ENCODE data around the gene SNPH.

The SNPH gene

DNA sequence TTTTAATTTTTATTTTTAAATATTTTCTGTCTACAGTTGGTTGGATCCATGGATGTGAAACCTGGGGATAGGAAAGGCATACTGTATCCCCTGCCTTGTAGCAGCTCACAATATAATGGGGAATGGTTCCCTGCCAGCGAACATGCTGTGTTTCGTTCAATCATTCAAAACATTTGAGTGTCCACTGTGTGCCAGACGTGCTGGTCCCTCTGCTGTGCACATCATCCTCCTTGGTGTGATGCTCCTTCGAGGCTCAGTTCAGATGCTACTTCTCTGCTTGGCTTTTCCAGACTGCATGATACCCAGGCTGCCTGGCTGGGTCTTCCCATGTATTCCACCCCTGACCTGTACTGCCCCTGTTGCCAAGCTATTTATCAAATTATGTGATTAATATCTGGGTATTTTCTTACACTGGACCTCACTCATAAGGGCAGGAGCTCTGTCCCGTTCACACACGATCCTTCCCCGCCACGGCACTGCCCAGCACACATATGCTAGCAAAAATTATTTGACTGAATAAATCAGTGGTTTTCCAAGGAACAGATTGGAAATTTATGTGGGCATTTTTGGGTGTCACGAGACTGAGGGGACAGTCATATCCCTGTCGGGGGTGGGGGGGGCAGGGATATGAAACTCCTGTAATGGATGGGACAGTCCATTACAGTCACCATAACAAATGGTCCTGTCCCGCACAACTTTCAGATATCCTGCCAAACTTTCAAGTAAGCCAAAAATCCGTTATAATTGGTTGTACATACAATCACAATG is 57.9 kb downstream of the SNPH start:
- no peak for DNase-seq (ENCODE audit: low read depth)

DNA sequence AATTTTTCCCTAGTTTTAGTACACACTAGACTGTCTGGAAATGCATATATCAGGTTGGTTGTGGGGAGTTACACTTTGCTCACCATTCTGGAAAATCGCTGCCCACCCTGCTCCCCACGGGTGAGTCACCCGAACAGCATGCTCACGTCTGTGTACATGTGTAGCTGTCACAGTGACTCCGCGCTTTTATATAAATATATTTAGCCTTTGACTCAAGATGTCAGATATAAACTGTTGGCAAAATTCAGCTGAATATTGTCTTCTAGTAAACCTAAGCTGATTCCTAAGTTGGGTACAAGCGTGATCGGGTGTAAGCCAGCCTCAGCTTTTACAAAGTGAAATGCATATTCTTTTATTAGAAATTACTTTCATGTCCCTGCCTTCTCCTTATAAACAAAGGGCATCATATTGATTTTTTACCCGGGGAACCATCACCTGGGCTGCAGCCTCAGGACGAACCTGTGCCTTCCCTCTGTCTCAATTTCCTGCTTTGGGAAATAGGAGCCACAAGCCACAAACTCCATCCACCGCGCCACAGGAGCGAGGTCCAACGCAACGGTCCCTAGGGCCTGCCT is 58.6 kb downstream of the SNPH start:
- DNase-seq (ENCODE audit: low read depth), result no peak

DNA sequence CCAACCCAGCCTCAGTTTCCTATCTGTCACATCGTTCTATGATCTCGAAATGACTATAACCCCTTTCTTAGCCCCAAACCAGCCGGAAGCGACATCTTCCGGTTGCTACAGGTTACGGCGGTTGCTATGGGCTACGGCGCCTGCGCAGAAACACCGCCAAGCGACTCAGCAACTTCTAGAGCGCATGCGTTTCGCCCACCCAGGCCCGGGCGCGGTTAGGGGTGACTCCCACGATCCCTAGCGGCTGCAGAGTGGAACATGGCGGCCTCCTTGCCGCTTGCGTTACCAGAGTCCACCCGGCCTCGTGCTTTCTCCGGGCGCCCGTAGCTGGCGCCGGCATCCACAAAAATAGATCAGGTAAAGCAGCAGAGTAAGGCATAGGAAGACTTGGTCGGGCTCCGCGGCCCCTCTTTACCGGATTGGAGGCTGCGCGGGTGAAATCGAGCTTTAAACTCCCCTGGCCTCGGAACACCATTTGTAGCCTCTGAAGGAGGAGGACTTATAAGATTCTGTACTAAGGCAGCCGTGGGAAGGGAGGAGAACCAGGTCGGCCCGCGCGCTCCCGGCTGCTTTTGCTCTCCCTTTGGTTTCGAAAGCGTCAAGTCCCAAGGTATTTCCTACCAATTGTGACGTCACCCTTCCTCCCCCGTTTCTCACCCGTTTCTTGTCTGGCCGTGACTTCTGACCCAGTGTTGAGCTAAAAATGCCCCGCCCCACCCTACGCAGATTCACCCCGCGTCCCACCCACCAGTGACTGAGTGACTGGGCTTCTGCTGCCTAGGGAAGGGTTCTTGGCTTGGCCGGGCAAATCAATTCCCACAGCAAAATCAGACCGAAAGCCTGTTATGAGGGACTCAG is 59.3 kb downstream of the SNPH start:
- peak; percentile 98 for DNase-seq (ENCODE audit: low read depth)

DNA sequence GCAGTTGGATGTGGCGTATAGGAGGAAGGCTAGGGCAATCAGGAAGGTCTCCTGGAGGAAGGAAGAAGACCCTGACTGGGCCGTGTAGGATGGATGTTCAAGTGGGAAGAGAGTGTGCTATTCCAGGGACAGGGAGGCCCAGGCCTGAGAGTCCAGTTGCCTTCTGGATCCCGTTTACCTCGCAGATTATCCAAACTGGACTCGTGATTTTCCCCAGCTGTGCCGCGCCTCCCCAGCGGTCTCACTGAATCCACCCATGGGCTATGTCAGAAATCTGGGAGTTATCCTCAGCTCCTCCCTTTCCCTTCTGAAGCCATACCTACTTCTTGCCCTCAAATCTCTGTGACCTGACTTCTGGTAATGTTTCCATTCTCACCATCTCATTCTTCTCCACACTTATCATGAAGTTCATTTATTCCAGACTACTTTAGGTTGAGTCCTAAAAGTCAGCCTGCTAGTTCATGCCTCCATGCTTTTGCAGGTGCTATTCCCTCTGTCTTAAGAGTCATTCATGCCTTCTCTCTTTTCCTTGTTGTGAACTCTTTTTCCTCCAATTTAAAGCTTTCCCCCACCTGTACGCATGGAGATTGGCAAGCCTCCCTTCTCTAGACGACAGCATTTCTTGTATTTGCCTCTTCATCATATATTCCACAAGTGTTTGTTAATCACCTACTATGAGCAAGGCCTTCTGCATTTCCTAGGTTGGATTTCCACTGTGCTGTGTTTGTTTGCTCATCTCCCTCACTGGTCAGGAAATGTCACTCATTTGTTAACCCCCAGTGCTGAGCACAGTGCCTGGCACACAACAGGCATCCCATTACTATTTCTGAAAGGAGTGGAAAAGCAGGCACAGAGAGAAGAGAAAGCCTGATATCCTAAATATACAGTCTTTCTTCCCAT is 60.2 kb downstream of the SNPH start:
- DNase-seq (ENCODE audit: low read depth), result no peak

DNA sequence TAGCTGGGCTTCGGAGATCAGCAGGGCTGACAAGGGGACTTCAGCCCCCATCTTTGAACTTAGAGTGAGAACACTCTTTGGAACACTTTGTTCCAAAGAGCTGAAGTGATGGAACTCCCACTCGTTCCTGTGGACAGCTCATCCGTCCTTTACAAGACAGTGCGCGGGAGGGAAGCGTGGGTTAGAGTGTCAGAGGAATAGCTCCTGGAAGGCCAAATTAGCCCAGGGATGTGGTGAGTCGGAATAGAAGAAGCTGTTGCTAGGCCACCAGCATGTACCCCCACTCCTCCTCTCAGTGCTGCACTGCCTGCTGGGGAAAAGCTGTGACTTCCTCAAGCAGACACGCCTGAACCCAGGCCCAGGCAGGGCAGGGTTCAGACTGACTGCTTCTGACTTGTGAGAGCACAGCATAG is 61.2 kb downstream of the SNPH start:
- DNase-seq (ENCODE audit: low read depth), result no peak

DNA sequence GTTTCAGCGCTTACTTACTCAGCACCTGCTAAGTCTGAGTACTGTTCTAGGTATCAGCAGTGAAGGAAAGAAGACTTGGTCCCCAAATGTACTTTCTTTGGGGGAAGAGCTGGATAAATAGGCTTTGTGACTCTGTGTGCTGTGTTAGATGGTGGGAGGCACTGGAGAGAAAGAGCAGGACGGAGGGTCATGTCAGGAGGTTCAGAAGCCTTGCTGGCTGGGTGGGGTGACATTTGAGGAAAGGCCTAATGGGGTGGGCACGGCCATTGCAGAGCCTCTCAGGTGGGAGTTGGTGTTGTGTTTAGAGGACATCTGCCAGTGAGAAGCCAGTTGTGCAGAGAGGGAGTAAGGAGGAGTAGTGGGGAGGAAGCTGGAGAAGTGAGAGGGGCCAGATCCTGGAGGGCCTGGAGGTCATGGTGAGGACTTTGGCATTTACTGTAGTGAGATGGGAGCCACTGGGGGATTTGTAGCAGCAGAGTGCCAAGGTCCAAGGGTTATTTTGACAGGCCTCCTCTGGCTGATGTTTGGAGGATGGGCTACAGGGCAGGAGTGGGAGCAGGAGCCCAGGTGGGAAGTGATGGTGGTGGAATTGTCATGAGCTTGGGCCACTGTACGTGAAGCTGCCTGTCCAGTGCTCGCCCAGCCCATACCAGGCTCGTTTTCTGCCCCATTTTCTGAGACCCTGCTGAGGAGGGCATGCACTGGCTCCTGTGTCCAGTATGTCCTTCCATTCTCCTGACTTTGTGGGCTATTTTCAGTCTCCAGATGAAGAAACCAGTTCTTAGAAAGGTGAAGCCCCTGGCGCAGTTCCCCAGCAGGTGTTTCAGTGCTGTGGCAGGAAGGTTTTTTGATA is 62.0 kb downstream of the SNPH start:
- no peak for DNase-seq (ENCODE audit: low read depth)

DNA sequence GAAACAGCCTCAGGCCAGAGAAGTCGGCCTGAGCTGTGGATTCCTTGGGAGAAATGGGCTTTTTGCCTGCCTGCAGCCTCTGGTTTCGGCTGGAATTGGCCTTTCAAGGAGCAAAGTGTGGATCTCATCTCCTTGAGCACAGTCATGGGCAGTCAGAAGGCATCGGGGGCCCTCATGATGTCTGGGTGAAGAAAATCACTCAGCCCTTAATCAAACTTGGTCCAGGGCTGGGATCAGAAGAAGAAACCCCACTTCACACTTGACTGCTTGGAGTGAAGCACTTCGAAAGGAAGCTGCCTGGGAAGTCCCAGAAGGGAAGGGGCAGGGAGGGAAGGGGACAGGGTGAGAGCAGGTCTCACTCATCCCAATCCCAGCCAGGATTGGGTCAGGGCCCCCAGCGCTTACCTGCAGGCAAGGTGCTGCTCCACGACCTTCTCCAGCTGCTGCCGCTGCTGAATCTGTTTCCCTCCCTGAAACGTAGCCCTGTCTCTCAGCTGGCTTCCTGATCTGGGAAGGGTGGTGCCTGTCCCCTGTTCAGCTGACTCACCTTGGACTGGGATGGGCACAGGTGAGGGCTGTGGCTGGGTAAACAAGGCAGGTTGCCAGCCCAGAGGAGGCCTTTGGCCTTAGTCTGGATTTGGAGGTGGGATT is 62.7 kb downstream of the SNPH start, which contains the start of gene SDCBP2:
SDCBP2 (minus strand) TSS at position 460 of the 651 bp plus-strand sequence. CDS start 8,723 bp downstream, outside the sequence.
- DNase-seq (ENCODE audit: low read depth), result no peak

DNA sequence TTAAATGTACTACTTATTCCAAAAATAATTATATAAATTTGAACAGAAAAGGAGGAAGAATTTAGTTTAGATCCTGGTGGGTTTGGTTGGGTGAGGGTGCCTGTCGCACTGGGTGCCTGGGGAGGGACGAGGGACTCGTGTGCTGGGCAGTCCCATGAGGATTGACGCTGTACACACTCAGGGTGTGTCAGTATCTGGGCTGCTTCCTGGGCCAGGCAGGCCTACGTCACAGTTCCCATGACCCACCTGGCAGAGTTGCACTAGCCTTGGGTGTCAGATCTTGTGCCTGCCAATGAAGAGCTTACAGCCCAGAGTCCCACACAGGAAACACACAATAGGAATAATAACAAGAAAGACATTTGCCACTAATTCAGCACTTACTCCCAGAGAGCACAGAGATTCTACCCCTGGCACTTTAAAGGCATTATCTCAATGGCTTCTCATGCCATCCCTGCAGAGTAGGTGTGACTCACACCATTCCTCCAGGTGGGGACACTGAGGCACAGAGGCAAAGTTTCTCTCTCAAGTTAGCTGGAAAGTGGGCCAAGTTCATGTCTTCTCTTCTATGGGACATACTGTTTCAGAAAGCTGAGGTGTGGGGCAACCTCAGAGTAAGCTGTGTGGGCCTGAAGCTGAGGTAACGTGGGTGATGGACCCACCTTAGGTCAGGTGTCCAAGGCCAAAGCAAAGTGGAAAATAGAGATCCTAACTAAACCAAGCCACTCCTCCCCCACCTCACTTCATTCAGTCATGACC is 64.2 kb downstream of the SNPH start:
- DNase-seq (ENCODE audit: low read depth), result no peak

DNA sequence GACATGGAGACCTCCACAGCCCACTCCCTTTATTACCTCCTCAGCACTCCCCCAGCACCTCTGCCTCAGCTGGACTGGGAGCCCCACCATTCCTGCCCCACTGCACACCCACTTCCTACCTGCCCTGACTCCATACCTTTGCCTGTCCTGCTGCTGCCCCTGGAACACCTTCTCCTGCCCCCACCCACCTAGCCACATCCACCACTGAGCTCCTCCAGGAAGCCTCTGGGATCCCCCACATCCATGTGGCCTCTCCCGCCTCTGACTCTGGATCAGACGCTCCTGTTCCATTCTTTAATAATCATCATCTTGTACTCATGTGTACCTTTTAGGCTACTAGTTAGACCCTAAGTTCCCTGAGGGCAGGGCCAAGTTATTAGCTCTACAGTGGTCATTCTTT is 65.0 kb downstream of the SNPH start:
- no peak for DNase-seq (ENCODE audit: low read depth)

DNA sequence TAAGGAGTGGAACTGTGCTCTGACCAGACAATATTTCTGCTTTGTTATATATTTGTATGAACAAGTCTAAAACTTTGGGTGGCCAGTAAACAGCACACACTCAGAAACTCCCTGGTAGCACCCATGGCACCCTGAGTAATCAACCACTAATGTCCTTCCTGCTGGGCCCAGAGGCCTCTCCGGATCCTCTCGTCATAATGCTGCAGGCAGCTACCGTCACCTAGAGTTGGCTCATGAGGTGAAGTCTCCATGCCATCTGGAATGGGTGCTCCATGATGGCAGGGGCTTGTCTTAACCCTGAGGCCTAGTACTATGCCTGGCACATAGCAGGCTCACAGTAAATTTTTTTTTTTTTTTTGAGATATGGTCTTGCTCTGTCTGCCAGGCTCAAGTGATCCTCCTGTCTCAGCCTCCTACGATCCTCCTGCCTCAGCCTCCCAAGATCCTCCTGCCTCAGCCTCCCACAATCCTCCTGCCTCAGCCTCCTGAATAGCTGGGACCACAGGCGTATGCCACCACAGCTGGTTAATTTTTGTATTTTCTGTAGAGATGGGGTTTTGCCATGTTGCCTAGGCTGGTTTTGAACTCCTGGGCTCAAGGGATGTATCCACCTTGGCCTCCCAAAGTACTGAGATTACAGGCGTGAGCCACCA is 65.8 kb downstream of the SNPH start:
- no peak for DNase-seq (ENCODE audit: low read depth)

DNA sequence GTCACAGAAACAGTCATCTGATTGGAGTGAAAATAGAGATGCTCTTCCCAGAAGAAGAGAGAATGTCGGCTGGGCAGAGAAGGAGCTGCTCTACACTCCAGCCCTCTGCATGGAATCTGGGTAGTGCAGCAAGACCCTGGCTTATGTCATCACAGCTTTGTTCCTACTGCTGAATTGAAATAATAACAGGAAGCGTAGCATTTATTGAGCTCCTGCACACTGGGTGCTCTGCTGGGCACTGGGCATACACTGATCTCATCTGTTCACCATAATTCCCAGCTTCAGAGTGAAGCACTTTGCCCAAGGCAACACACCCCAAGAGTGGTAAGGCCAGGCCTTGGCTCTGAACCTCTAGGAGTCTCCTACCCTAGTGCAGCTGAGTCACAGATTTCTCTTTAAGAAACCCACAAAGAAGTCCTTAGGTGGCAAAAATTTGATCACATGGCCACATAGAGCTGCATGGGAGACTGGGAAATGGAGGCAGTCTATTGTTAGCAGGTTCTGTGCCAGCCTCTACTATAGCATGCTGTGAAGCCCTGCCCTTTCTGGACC is 66.7 kb downstream of the SNPH start:
- DNase-seq (ENCODE audit: low read depth), result no peak

DNA sequence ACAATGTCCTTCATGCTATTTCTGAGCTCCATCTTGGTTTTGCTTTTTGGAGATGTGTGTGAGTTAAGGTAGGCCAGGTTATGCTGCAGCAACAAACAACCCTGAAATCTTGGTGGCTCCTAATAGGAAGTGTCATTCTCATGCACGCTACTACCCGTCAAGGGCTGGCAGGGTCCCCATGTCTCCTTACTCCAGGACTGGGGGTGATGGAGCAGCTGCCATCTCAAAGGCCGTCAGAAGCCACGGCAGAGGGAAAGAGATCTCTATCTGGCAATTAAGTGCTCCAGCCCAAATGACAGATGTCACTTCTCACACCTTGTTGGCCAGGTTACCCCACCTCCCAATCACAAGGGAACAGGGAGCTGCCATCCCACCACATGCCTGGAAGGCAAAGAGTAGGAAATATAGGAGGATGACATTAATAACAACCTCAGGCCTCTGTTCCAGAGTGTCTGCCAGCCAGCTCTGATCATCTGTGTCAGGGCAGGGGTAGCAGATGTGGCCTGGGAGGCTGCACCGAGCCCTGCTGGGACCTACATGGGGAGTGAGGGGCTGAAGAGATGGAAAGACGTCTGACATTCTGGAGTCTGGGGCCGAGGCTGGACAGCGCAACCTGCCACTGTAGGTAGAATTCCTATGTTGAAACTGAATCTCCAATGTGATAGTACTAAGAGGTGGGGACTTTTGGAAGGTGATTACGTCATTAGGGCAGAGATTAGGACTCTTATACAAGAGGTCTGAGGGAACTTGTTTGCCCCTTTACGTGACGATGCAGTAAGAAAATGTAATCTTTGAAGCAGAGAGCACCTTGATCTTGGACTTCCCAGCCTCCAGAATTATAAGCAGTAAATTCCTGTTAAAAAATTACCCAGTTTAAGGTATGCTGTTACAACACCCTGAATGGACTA is 67.6 kb downstream of the SNPH start:
- no peak for DNase-seq (ENCODE audit: low read depth)

DNA sequence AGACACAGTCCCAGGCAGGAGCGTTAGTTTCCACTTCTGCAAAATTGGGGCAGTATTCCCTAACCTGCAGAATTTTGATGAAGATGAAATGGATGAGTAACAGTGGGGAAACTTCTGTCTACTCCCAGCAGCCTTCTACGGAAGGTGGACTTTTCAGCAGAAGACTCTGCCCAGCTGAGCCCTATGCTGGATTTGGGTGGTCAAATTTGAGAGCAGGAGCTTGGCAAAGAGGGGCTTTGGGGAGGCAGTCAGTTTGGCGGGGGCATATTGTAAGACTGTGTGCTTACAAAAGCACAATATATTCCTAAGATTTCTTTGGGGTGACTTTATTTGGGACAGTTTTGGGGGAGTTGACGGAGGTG is 68.3 kb downstream of the SNPH start:
- no peak for DNase-seq (ENCODE audit: low read depth)

DNA sequence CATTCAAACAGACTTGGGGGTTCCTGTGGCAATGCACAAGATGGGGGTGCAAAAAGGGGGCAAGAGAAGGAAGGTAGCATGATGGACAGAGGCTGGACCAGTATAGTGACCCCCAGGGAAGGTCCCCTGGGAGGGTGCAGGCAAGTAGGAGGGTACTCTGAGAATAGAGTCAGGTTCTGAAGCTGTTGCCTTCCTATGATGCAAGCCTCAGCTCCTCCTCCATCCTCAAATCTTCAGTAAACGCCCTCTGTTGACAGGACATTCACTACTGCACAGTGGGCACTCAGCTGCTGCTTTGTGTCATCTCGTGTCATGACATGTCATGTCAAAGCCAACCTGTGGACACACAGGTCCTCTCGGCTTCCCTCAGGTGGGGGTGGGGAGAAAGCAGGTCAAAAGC is 68.7 kb downstream of the SNPH start:
- no peak for DNase-seq (ENCODE audit: low read depth)

DNA sequence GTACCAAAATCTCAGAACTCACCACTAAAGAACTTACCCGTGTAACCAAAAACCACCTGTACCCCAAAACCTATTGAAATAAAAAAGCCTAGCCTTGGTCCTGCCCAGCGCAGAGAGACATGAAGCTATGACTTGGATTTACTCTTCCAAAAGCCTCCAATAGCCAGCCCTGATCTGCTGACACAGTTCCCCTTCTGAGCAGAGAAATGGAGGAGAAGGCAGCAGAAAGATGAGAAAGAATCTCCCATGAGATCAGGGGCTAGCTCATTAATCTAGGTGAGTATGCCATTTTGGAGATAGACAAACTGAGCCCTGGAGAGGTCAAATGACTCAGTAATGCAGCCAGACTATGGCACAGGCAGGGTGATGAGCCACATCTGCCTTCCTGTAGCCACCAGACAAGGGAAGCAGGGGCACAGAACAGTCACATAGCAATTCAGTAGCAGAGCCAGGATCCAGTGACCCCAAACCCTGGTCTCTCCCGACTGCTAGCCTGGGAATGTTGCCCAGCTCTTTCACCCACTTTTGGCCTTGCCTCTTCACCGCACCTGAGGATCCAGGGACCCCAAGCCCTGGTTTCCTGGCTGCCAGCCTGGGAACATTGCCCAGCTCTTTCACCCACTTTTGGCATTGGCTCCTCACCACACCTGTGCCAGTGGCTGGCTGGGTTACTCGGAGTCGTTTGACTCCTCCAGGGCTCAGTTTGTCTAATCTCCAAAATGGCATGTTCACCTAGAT is 70.0 kb downstream of the SNPH start:
- DNase-seq (ENCODE audit: low read depth), result no peak

DNA sequence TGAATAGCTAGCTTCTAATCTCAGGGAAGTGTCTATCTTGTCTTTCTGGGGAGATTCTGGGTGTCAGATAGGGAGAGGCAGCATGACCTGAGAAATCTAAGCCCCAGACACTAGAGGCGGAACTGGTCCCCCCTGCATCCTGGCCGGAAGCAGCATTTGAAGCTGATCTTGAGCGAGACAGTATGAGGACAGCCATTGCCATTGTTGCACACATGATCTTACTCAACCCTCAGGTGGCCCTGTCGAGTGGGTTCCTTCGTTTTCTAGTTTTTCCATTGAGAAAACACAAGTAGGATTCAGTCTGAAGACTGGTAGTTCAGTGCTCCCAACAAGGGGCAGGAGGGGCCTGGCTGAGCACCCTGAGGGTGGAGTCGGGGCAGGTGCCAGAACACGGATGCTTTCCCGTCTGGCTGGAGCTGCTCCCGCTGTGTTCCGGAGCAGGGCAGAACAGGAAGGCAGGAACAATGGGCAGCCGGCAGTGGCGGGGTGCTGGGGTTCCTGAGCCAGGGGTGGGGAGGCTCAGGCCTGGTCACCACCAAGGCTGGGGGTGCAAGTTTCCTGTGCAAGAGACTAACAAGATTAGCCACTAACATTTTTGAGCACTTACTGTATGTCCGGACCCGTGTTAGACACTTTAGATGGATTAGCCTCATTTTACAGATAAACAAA is 70.7 kb downstream of the SNPH start:
- DNase-seq (ENCODE audit: low read depth), result no peak

DNA sequence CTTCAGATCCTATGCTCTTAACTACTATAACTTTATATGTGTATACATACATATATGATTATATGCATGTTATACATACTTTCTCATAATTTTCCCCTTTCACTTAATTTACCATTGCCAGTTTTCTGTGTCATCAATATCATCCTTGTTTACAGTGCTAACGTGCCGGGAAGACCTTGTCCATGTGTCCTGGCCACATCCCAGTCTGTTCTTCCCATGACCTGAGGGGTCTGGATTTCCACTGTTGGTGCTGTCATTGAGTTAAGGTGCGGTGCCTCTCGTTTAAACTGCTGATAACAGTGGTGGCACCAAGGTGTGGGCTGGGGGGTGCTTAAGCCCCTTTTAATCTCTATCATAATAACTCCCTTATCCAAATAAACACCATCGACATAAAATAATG is 71.3 kb downstream of the SNPH start:
- DNase-seq (ENCODE audit: low read depth), result no peak

Data from activated T-helper 1 cell treated with Interleukin-2 at 50 U/mL for 16 hours (primary cell).